Measurements from ENCODE around the gene CHIC2.
"Not testable (repeated sequence)": the region's sequence is repeated elsewhere in the genome, so short reads cannot be mapped to it uniquely, and the experiment has no call there.

CHIC2 gene

GRCh38 chr4:54064317-54065111 lies at the start of gene CHIC2:
Gene CHIC2 (minus strand): TSS chr4:54064605. CDS start chr4:54064300, 305 bp downstream.
- DNase-seq = peak; percentile 93 to 95

- not testable (repeated sequence) for DNase-seq
Observed at GRCh38 chr4:54113206-54113605, 48.8 kb upstream of the CHIC2 start.

GRCh38 chr4:54110019-54110416 lies 45.6 kb upstream of the CHIC2 start:
- DNase-seq = no peak

- no peak for DNase-seq
Observed at GRCh38 chr4:54109241-54110018, 45.0 kb upstream of the CHIC2 start.

- no peak for DNase-seq
Observed at GRCh38 chr4:54107951-54108748, 43.7 kb upstream of the CHIC2 start.

- DNase-seq = no peak
Observed at GRCh38 chr4:54104907-54105306, 40.5 kb upstream of the CHIC2 start.

GRCh38 chr4:54103190-54103574 lies 38.8 kb upstream of the CHIC2 start:
- DNase-seq = no peak

GRCh38 chr4:54102531-54103106 lies 38.2 kb upstream of the CHIC2 start:
- DNase-seq = no peak

GRCh38 chr4:54101190-54102041 lies 37.0 kb upstream of the CHIC2 start:
- DNase-seq = no peak

- peak in 1 of 2 experiments; percentile 34 for DNase-seq
Observed at GRCh38 chr4:54100595-54101189, 36.3 kb upstream of the CHIC2 start.

GRCh38 chr4:54099748-54100574 lies 35.6 kb upstream of the CHIC2 start, which contains the start of gene GSX2:
Gene GSX2 (plus strand): TSS chr4:54100163. CDS start chr4:54100345, 182 bp downstream.
- no peak for DNase-seq

- DNase-seq = no peak
Observed at GRCh38 chr4:54099287-54099747, 34.9 kb upstream of the CHIC2 start.

GRCh38 chr4:54098375-54098774 lies 34.0 kb upstream of the CHIC2 start:
- DNase-seq = no peak

GRCh38 chr4:54097152-54097551 lies 32.7 kb upstream of the CHIC2 start:
- no peak for DNase-seq

- DNase-seq = no peak
Observed at GRCh38 chr4:54096295-54096962, 32.0 kb upstream of the CHIC2 start.

GRCh38 chr4:54095110-54095825 lies 30.9 kb upstream of the CHIC2 start:
- no peak for DNase-seq

- no peak for DNase-seq
Observed at GRCh38 chr4:54094451-54094850, 30.0 kb upstream of the CHIC2 start.

- DNase-seq = peak in 1 of 2 experiments; percentile 45
Observed at GRCh38 chr4:54093324-54094240, 29.2 kb upstream of the CHIC2 start.

All from activated CD4-positive, alpha-beta T cell treated with anti-CD3 and anti-CD28 coated beads, Interleukin-2, amount 50 U/mL, for 48 hours (primary cell).